HCT116 (cell line): ENCODE data around the gene POC1A. TPM values are rescaled to one million over a fixed set of nuclear protein-coding genes. Genes with fewer than 3 reads are reported as not detected.

Experiments used
- ATAC-seq: fragments of 200-7000 bp; cut with Tn5 transposase; 2 replicates; pipeline ENCODE4 v1.9.1; 2020; ENCODE audit warnings: mild to moderate bottlenecking, moderate library complexity
- BruUV-seq: library from RNA; stranded (reverse); fragments of 400-500 nt; replicated peaks from 2 replicates; lab custom pipeline; 2021; lab: Mats Ljungman, UMichigan
- CTCF ChIA-PET: fragments of 300-600 bp; sonication (Branson Sonifier 250); formaldehyde crosslinking; loops from one replicate; lab custom pipeline; 2021; ENCODE audit warnings: antibody characterized with exemption; lab: Charles Lee
- POLR2A ChIA-PET: fragments of 300-600, 350-600 bp; sonication (Branson Sonifier 250); formaldehyde crosslinking; loops from one replicate; lab custom pipeline; 2021; ENCODE audit warnings: antibody characterized with exemption; lab: Charles Lee
- RAD21 ChIA-PET, 2 experiments: fragments of 300-600 bp; sonication (Branson Sonifier 250); formaldehyde crosslinking; loops; one replicate each; lab custom pipeline; 2023; ENCODE audit warnings: low total read pairs in 2 of 2; ENCODE audit not compliant: uncharacterized antibody in 2 of 2, unreplicated experiment in 2 of 2, low non-redundant PET in 1 of 2; lab: Charles Lee
- DNase-seq: peaks from one replicate; pipeline ENCODE4 v3.0.0-alpha.2; 2010; ENCODE audit warnings: low read depth, low spot score
- H2AFZ ChIP-seq: fragments of 200-600 bp; shearing (Covaris generic), sonication (generic); 2 replicates; pipeline ENCODE4 v1.6.1; 2017; ENCODE audit warnings: low read depth, mixed run types, mixed read lengths, antibody characterized with exemption, low read length; ENCODE audit not compliant: poor library complexity, severe bottlenecking
- H3K27ac ChIP-seq: 2 replicates; pipeline ENCODE4 v1.5.1; 2012; ENCODE audit warnings: low read depth, low read length
- H3K27me3 ChIP-seq: fragments of 200-600 bp; sonication (generic); 2 replicates; pipeline ENCODE4 v1.6.1; 2016; ENCODE audit warnings: mixed run types, low read length, mixed read lengths; ENCODE audit not compliant: insufficient read depth
- H3K36me3 ChIP-seq, 2 experiments: fragments of 200-500 bp in 1 of 2; fragments of 200-600 bp in 1 of 2; sonication (Bioruptor generic) in 1 of 2; sonication (generic) in 1 of 2; 2 replicates each; pipeline versions ENCODE4 v1.5.1 to v1.6.1; 2014 to 2016; ENCODE audit warnings: low read length in 2 of 2, inconsistent platforms in 1 of 2, mixed read lengths in 1 of 2, mixed run types in 1 of 2; ENCODE audit not compliant: insufficient read depth in 2 of 2, control insufficient read depth in 1 of 2
- H3K4me1 ChIP-seq, 2 experiments: fragments of 200-600 bp in 1 of 2; sonication (generic) in 1 of 2; 2 replicates each; pipeline versions ENCODE4 v1.5.1 to v1.6.1; 2012 to 2017; ENCODE audit warnings: low read length in 2 of 2, inconsistent platforms in 1 of 2, mild to moderate bottlenecking in 1 of 2, mixed read lengths in 1 of 2, mixed run types in 1 of 2, moderate library complexity in 1 of 2; ENCODE audit not compliant: insufficient read depth in 2 of 2, control insufficient read depth in 1 of 2
- H3K4me2 ChIP-seq: fragments of 200-600 bp; sonication (generic); 2 replicates; pipeline ENCODE4 v1.6.1; 2017; ENCODE audit warnings: mixed run types, low read length, mixed read lengths
- H3K4me3 ChIP-seq, 2 experiments: fragments of 200-600 bp in 1 of 2; sonication (generic) in 1 of 2; replicated peaks in 1 of 2; 2 replicates each; pipeline ENCODE4 v1.5.1; 2011 to 2016; ENCODE audit warnings: low read length in 2 of 2, control low read depth in 1 of 2, low read depth in 1 of 2, mild to moderate bottlenecking in 1 of 2, mixed read lengths in 1 of 2, mixed run types in 1 of 2
- H3K79me2 ChIP-seq: fragments of 200-600 bp; sonication (generic); 2 replicates; pipeline ENCODE4 v1.6.1; 2017; ENCODE audit warnings: mild to moderate bottlenecking, mixed run types, low read length, moderate library complexity, mixed read lengths; ENCODE audit not compliant: insufficient read depth
- H3K9ac ChIP-seq: fragments of 200-600 bp; sonication (generic); 2 replicates; pipeline ENCODE4 v1.6.1; 2016; ENCODE audit warnings: low read length, mixed read lengths
- H3K9me2 ChIP-seq: fragments of 200-600 bp; sonication (generic), shearing (Covaris generic); 2 replicates; pipeline ENCODE4 v1.6.1; 2017; ENCODE audit warnings: mixed run types, mild to moderate bottlenecking, moderate library complexity; ENCODE audit not compliant: insufficient read depth
- H3K9me3 ChIP-seq, 2 experiments: fragments of 200-500 bp in 1 of 2; fragments of 200-600 bp in 1 of 2; sonication (Bioruptor generic) in 1 of 2; sonication (generic) in 1 of 2; 2 replicates each; pipeline ENCODE4 v1.6.1; 2014 to 2017; ENCODE audit warnings: low read length in 2 of 2, mixed read lengths in 2 of 2, inconsistent platforms in 1 of 2, low read depth in 1 of 2, mild to moderate bottlenecking in 1 of 2, mixed run types in 1 of 2, moderate library complexity in 1 of 2; ENCODE audit not compliant: control insufficient read depth in 1 of 2, insufficient read depth in 1 of 2
- H4K20me1 ChIP-seq: fragments of 200-600 bp; sonication (generic), shearing (Covaris generic); 2 replicates; pipeline ENCODE4 v1.6.1; 2017; ENCODE audit warnings: mixed run types, mild to moderate bottlenecking, moderate library complexity; ENCODE audit not compliant: insufficient read depth
- CTCF ChIP-seq, 3 experiments: fragments of 200-600 bp in 1 of 3; sonication (generic) in 1 of 3; IDR thresholded peaks in 2 of 3; conservative IDR thresholded peaks in 1 of 3; 2 replicates each; pipeline ENCODE4 v1.5.1; 2012 to 2017; ENCODE audit warnings: low read depth in 2 of 3, low read length in 2 of 3, antibody characterized with exemption in 1 of 3, borderline replicate concordance in 1 of 3, control low read depth in 1 of 3, mild to moderate bottlenecking in 1 of 3, mixed read lengths in 1 of 3, mixed run types in 1 of 3, moderate library complexity in 1 of 3; ENCODE audit not compliant: insufficient read depth in 1 of 3
- JUND ChIP-seq: IDR thresholded peaks from 2 replicates; pipeline ENCODE4 v1.6.1; 2012
- RAD21 ChIP-seq: IDR thresholded peaks from 2 replicates; pipeline ENCODE4 v1.6.1; 2012; ENCODE audit warnings: low read depth, mild to moderate bottlenecking
- YY1 ChIP-seq: IDR thresholded peaks from 2 replicates; pipeline ENCODE4 v1.6.1; 2011; ENCODE audit warnings: low read length, low read depth, moderate library complexity, mild to moderate bottlenecking; ENCODE audit not compliant: insufficient replicate concordance; ENCODE audit errors: extremely low read depth
- intact Hi-C: fragments of 100-400 bp; cut with micrococcal nuclease; formaldehyde crosslinking; loops from 2 replicates; pipeline ENCODE4 v1.10.0; 2022
- total RNA-seq: library from RNA; stranded (reverse); gene quantifications from one replicate; pipeline ENCODE4 v1.2.1, GENCODE V29; 2021; ENCODE audit not compliant: unreplicated experiment

POC1A gene
- total RNA-seq, 1 experiment from 2014 or later, result 34.0 TPM

GRCh38 chr3:52144034-52144795, 10.0 kb downstream of the POC1A start:
- Histone ChIP-seq H3K9me3 (no peaks in the 10 kb centered on the region), H3K36me3 (peaks cover 11 to 20% of the 10 kb centered on the region in 2 experiments; a peak in 3 of 4 replicates), H3K9ac (no peak overlapping the region), H2AFZ (no peak overlapping the region), H3K4me3 (no peak overlapping the region), H3K27me3 (no peaks in the 10 kb centered on the region), H3K4me2 (no peak overlapping the region), H4K20me1 (no peaks in the 10 kb centered on the region; the same call in 1 of the 2 replicates), H3K9me2 (no peaks in the 10 kb centered on the region), H3K4me1 (peaks cover 0 to 4% of the 10 kb centered on the region in 2 experiments; a peak in 1 of 4 replicates), H3K27ac (no peak overlapping the region), H3K79me2 (no peaks in the 10 kb centered on the region; the same call in 1 of the 2 replicates)
- TF ChIP-seq CTCF (IDR thresholded peaks at IDR 0.05 in 2 of 3, conservative IDR thresholded peaks at IDR 0.05 in 1 of 3; ENCODE audit: borderline replicate concordance in 1 of 3, insufficient read depth in 1 of 3, low read depth in 2 of 3, low read length in 2 of 3) (peak; percentile 92 to 97 (median 94)), RAD21 (peak; percentile 96), JUND (no peak), YY1 (peak; percentile 5)
- no TSS peak for BruUV-seq
- RAD21 ChIA-PET, result interaction anchor here in 1 of 2 experiments (0.9 to 1.6 kb wide), 2 partner anchors 91 to 143 kb away, joined by 3 to 4 read pairs; no protein-coding TSS in a partner anchor
- DNase-seq (peak; percentile 34), ATAC-seq (peak; percentile 95)
- POLR2A ChIA-PET, result interaction anchor here (1.5 kb wide), 1 partner anchor 148 kb away, joined by 4 read pairs; the partner anchor contains the start of gene RPL29
- intact Hi-C loops, result loop anchor here (1.0 to 5.0 kb wide), 2 partner anchors 92 to 143 kb away; no protein-coding TSS in a partner anchor
- CTCF ChIA-PET, result interaction anchor here (0.7 to 1.3 kb wide), 5 partner anchors 10 to 143 kb away, joined by 3 to 9 read pairs (median 7); partner anchors contain the start of gene POC1A
